ENCODE results near the gene DCP2. TPM values are rescaled to one million over a fixed set of nuclear protein-coding genes. Genes with fewer than 3 reads are reported as not detected.

Gene DCP2
- total and polyA plus RNA-seq, 10 of the 15 experiments (the other 5 are each of a cell fraction or from before 2014, with no cell fraction given), result 23.4 to 81.6 (median 47.4) TPM

DNA sequence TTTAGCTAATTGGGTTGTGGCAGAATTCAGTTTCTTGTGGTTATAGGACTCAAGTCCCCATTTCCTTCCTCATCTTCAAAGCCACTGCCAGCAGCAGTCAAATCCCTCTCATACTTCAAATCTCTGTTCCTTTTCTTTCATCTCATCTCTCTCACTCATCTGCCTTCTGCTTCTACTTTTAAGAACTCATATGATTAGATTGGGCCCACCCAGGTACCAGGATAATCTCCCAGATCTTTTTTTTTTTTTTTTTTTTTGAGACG lies 46.6 kb upstream of the DCP2 start (continued):
- TF ChIP-seq, protein P1, sequence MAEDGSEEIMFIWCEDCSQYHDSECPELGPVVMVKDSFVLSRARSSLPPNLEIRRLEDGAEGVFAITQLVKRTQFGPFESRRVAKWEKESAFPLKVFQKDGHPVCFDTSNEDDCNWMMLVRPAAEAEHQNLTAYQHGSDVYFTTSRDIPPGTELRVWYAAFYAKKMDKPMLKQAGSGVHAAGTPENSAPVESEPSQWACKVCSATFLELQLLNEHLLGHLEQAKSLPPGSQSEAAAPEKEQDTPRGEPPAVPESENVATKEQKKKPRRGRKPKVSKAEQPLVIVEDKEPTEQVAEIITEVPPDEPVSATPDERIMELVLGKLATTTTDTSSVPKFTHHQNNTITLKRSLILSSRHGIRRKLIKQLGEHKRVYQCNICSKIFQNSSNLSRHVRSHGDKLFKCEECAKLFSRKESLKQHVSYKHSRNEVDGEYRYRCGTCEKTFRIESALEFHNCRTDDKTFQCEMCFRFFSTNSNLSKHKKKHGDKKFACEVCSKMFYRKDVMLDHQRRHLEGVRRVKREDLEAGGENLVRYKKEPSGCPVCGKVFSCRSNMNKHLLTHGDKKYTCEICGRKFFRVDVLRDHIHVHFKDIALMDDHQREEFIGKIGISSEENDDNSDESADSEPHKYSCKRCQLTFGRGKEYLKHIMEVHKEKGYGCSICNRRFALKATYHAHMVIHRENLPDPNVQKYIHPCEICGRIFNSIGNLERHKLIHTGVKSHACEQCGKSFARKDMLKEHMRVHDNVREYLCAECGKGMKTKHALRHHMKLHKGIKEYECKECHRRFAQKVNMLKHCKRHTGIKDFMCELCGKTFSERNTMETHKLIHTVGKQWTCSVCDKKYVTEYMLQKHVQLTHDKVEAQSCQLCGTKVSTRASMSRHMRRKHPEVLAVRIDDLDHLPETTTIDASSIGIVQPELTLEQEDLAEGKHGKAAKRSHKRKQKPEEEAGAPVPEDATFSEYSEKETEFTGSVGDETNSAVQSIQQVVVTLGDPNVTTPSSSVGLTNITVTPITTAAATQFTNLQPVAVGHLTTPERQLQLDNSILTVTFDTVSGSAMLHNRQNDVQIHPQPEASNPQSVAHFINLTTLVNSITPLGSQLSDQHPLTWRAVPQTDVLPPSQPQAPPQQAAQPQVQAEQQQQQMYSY (CRISPR knock-in tag; IDR thresholded peaks at IDR 0.05), result no peak
- TF ChIP-seq, protein P2, sequence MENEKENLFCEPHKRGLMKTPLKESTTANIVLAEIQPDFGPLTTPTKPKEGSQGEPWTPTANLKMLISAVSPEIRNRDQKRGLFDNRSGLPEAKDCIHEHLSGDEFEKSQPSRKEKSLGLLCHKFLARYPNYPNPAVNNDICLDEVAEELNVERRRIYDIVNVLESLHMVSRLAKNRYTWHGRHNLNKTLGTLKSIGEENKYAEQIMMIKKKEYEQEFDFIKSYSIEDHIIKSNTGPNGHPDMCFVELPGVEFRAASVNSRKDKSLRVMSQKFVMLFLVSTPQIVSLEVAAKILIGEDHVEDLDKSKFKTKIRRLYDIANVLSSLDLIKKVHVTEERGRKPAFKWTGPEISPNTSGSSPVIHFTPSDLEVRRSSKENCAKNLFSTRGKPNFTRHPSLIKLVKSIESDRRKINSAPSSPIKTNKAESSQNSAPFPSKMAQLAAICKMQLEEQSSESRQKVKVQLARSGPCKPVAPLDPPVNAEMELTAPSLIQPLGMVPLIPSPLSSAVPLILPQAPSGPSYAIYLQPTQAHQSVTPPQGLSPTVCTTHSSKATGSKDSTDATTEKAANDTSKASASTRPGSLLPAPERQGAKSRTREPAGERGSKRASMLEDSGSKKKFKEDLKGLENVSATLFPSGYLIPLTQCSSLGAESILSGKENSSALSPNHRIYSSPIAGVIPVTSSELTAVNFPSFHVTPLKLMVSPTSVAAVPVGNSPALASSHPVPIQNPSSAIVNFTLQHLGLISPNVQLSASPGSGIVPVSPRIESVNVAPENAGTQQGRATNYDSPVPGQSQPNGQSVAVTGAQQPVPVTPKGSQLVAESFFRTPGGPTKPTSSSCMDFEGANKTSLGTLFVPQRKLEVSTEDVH (IDR thresholded peaks at IDR 0.05; ENCODE audit: low read depth, partially characterized antibody), result no peak
- TF ChIP-seq ZNF384 (IDR thresholded peaks at IDR 0.05; ENCODE audit: borderline replicate concordance, low read depth, low read length), result no peak
- peak; percentile 92 for TF ChIP-seq MTA2 (IDR thresholded peaks at IDR 0.05; ENCODE audit: low read depth)
- TF ChIP-seq MYC (IDR thresholded peaks at IDR 0.05; ENCODE audit: insufficient read depth, insufficient read length, insufficient replicate concordance, low read length, severe bottlenecking), result no peak
- TF ChIP-seq, protein P3, sequence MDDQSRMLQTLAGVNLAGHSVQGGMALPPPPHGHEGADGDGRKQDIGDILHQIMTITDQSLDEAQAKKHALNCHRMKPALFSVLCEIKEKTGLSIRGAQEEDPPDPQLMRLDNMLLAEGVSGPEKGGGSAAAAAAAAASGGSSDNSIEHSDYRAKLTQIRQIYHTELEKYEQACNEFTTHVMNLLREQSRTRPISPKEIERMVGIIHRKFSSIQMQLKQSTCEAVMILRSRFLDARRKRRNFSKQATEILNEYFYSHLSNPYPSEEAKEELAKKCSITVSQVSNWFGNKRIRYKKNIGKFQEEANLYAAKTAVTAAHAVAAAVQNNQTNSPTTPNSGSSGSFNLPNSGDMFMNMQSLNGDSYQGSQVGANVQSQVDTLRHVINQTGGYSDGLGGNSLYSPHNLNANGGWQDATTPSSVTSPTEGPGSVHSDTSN (IDR thresholded peaks at IDR 0.05; ENCODE audit: insufficient replicate concordance, low read depth, low read length), result no peak
- TF ChIP-seq PAX5 (IDR thresholded peaks at IDR 0.05; ENCODE audit: borderline replicate concordance, low read depth, low read length), result no peak
- TF ChIP-seq IRF4 (IDR thresholded peaks at IDR 0.05; ENCODE audit: low read depth, low read length), result no peak
- TF ChIP-seq SIX5 (IDR thresholded peaks at IDR 0.05; ENCODE audit: low read depth, low read length, severe bottlenecking), result no peak
- no peak for TF ChIP-seq PML (IDR thresholded peaks at IDR 0.05; ENCODE audit: low read length)
- TF ChIP-seq KDM1A (IDR thresholded peaks at IDR 0.05; ENCODE audit: borderline replicate concordance), result no peak
- no peak for TF ChIP-seq ZSCAN29 (IDR thresholded peaks at IDR 0.05)
- peak; percentile 8 for TF ChIP-seq MEF2B (IDR thresholded peaks at IDR 0.05; ENCODE audit: partially characterized antibody, poor library complexity, severe bottlenecking)
- TF ChIP-seq CHD1 (IDR thresholded peaks at IDR 0.05; ENCODE audit: low read depth, low read length), result no peak
- TF ChIP-seq, protein P4, sequence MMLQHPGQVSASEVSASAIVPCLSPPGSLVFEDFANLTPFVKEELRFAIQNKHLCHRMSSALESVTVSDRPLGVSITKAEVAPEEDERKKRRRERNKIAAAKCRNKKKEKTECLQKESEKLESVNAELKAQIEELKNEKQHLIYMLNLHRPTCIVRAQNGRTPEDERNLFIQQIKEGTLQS (IDR thresholded peaks at IDR 0.05; ENCODE audit: borderline replicate concordance, extremely low read depth, low read depth, low read length), result no peak
- TF ChIP-seq ETV6 (conservative IDR thresholded peaks at IDR 0.05 in 1 of 2, IDR thresholded peaks at IDR 0.05 in 1 of 2; ENCODE audit: borderline replicate concordance in 1 of 2, low read depth in 1 of 2), result peak in 1 of 2 experiments; percentile 85; a peak in 2 of 4 replicates
- no peak for TF ChIP-seq FOXM1 (IDR thresholded peaks at IDR 0.05; ENCODE audit: low read depth, low read length)
- TF ChIP-seq, protein P5, sequence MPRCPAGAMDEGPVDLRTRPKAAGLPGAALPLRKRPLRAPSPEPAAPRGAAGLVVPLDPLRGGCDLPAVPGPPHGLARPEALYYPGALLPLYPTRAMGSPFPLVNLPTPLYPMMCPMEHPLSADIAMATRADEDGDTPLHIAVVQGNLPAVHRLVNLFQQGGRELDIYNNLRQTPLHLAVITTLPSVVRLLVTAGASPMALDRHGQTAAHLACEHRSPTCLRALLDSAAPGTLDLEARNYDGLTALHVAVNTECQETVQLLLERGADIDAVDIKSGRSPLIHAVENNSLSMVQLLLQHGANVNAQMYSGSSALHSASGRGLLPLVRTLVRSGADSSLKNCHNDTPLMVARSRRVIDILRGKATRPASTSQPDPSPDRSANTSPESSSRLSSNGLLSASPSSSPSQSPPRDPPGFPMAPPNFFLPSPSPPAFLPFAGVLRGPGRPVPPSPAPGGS (IDR thresholded peaks at IDR 0.05; ENCODE audit: borderline replicate concordance, insufficient read depth, low read depth, low read length, poor library complexity, severe bottlenecking), result no peak
- no peak for TF ChIP-seq MXI1 (IDR thresholded peaks at IDR 0.05; ENCODE audit: low read depth, low read length)
- TF ChIP-seq, protein P6, sequence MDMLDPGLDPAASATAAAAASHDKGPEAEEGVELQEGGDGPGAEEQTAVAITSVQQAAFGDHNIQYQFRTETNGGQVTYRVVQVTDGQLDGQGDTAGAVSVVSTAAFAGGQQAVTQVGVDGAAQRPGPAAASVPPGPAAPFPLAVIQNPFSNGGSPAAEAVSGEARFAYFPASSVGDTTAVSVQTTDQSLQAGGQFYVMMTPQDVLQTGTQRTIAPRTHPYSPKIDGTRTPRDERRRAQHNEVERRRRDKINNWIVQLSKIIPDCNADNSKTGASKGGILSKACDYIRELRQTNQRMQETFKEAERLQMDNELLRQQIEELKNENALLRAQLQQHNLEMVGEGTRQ (IDR thresholded peaks at IDR 0.05; ENCODE audit: borderline replicate concordance, low read depth, low read length), result no peak
